Ureter (tissue), 1 donor: ENCODE data around the gene DOCK4. TPM values are rescaled to one million over a fixed set of nuclear protein-coding genes. Genes with fewer than 3 reads are reported as not detected.

Experiments
- DNase-seq: peaks from one replicate; pipeline ENCODE4 v3.0.0-alpha.2; 2020; ENCODE audit warnings: low spot score
- total RNA-seq: library from RNA; stranded (reverse); gene quantifications from one replicate; pipeline ENCODE4 v1.2.4, GENCODE V29; 2023
- donor health status: DM: yes; HTN: yes; CAD: no.

DOCK4 gene
- total RNA-seq, 1 donor from 2014 or later = 37.9 TPM

DNA sequence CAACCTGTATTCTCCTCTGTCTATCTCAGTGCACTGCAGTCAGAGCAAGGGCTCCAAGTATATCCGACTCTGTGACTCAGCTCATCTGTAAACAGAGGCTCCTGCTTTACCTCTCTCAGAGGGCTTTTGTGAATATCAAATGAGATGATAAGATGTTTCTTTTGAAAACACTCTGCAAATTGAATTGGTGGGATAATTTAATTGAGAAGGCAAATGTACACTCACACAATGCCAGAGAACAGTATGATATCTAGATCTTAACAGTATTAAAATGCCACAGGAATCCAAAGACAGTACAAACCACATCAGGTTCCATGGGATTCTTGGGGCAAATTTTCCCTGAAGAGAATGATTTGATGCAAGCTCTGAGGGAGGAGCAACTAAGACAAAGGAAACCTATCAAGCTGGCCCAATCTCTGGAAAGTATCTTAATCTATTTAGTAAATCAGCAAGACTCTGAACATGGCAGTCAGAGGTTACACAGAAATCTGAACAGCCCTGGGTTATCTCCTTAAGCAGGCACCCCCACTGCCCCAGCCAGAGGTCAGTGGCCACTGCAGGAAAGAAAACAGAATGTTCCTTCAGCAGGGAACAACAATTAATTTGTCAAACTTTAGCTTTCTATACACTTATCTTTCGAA lies 45.9 kb downstream of the DOCK4 start:
- no peak for DNase-seq

DNA sequence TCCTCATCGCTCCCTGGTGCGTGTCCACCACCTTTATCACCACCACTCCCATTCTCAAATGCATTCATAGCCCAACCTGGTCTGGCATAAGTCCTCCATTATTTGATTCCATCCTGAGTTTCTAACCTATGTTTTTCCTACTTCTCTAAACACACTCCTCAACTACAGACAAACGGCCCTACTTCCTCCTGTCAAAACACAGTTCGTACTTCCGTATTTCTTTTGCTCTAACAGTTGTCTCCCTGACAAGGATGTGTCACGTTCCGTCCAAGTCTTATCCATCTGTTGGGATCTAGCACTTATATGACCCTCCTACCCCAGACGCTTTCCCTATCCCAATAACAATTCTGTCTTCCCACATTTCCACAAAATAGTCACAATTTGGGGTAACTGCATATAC lies 46.8 kb downstream of the DOCK4 start:
- DNase-seq = no peak

DNA sequence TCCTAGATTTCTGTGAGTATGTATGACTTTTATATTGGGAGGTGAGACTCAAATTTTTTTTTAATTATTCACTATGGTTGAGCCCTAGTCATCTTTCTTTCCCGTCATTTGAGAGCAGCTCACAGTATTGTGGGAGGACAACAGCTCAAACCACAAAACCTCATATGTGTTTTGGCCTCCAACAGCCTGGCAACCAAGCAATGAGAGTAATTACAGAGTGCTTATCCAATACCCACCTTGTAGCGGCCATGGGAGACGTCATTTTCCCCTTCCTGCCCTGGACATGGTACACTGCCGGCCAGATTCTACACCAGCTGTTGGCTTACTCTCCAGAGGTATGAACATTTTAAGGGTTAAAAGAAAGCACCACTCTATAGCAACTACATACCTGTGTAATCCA lies 49.1 kb downstream of the DOCK4 start:
- DNase-seq = no peak

DNA sequence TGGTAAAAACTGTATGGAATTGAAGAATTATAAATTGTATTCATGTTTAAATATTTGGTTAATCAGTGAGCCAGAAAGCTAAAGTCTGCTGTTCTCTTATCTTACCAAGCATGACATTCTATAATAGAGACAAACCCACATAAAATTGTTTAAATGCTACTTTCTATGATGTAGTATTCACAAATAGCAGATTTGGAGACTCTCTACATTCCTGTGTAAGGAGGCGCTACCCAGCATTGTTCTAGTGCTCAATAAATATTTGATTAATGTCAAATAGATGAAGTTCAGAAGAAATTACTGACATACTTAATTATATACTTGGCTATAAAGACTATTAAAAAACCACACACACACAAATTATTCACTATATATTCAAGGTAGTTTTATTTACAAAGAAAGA lies 49.8 kb downstream of the DOCK4 start:
- DNase-seq = no peak

DNA sequence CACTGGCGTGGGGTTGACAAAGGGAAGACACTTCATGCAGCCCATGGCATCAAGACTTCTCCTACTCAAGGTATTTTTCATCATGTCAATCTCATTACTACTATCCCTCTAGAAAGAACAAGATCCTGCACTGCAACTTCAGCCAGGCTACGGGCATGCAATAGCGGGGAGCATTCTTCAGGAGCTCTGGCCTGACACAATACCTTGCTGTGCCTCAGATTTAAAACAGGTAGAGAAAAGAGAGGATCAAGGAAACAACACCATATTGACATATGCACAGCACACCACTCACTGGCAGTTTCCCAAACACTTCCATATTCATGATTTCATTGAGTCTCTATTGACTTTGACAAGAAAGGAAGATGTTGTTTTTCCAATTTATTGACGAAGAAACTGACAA lies 51.5 kb downstream of the DOCK4 start:
- no peak for DNase-seq

DNA sequence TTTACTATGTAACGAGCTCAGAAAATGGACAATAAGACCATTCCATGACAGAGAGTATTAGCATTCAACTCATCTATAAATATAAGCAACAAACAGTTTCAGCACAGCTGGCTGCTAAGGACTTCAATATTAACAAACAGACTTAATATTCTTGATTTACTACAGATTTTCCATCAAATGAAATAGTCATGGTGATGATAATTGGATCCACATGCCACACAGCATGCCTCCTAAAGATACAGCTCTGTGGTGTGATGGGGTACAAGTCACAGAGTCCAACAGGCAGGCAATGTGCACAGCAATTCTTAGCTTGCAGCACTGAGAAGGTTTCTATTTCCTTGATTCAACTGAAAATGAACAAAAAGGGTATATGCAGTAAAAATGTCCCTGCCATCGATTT lies 54.0 kb downstream of the DOCK4 start:
- no peak for DNase-seq

DNA sequence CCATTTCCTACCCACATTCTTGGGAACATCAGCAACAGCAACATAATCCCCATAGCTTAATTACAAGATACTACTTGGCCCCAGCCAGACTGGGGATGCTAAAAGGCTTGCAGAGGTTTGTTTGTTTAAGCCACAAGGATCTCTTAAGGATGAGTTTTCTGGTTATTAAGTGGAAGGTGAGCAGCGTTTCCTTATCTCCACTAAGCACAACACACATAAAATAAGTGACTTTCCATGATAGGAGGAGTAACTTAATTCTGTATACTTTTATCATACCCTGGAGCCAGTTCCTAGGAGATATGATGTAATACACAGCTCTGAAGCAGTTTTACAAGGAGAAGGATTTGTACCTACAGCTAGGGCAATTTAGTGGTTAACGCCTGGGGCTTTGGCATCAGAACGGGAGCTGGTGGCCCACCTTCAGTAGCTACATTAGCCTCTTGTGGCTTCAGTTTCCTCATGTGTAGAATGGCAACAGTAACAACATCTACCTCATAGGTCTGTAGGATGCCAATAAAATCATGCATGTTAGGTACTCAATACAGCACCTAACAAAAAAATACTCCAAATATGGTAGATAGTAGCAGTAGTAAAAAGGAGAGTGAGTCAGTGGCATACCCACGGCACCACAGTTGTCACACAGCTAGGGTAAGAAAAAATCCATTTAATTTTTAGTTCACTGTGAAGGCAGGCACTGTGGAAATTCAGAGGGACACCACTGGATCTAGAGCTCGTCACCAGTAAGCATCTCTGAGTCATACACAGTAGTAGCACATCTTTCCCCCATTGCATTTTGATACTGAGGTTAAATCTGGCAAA lies 55.2 kb downstream of the DOCK4 start:
- DNase-seq = no peak

DNA sequence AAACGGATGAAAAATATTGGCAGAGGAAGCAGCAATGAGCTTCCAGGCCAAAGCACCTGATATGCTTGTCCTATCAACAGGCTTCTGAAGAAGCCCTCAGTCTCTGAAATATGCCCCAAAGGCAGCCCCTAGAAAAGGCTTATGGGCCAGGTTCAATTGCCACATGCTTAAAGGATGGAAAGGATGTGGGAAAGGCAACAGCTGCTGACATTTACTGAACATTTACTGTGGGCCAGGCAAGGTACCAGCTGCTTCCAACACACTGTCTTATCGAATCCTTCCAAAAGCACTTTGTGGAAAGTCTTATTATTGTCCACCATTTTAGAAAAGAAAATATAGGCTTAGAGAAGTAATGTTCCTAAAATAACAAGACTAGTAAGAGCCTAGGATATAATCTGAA lies 56.5 kb downstream of the DOCK4 start:
- no peak for DNase-seq

DNA sequence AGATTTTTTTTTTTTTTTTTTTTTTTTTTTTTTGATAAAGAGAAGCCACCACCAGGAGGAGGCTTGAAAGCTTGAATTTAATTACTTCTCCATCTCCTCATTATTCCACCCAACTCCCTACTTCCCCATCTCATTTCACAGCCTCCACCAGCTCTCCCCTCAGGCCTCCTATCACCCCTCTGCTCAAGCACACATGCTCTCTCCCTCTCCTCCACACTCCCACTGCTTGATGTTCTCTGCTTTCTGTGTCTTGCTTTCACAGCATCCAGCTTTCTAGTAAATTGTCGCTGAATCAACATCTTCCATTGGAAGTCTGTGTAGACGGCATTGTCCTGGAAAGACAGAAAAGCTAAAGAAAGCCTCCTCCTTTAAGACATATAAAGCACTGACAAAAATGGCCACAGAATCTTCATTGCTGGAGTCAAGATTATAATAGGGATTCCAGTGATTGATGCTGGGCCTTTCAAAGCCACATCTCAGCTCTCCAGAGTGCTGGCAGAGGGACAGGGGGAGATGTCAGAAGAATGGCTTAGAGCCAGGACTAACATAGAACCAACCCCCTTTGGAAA lies 58.3 kb downstream of the DOCK4 start:
- DNase-seq = no peak

DNA sequence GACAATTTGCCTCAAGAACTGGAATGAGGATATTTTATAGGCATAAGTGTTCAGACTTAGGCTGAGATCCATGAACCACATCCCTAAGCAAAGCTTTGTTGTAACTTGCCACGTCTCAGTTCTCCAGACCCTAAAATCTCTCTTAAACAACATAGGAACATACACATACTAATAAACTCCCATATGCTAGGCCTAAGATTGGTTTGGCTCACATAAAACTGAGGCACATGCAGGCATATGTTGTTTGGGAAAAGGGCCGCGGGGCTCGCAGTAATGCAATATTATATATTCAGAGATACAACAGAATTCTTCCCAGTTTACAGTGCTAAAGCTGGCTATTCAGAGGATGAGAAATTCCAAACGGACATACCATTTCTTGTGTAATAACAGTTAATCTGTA lies 61.0 kb downstream of the DOCK4 start:
- no peak for DNase-seq

DNA sequence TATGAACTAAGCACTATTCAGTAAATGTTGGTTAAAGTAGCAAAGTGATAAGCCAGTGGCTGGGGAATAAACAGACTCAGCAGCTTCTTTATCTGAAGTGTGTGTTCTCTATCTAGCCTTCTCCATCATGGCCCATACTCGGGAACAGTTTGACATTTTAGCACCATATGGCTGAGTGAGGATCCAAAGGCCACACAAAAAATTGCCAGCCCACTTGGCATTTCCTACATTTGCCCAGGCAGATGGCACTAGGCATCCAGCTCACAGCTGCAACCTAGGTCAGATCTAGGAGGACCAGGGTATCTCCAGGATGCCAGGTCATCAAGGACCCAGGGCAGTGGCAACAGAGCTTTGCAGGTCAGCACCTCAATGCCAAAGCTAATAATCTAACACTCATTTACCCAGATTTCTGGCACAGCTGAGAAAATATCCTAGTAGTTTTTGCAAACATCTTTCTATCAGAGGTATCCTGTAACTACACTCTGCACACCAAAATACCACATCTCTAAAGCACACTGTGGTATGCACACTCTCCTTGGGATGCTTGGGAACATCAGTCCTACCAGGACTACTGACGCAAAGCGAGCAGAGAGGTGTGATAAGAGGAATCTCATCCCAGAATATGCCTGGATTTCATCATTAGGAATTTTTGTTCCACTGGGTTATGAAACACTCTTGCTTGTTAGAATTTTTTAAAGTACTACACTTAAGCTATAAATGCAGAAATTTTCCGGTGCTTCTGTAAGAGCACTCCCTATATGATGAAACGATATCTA lies 61.7 kb downstream of the DOCK4 start:
- DNase-seq = no peak

DNA sequence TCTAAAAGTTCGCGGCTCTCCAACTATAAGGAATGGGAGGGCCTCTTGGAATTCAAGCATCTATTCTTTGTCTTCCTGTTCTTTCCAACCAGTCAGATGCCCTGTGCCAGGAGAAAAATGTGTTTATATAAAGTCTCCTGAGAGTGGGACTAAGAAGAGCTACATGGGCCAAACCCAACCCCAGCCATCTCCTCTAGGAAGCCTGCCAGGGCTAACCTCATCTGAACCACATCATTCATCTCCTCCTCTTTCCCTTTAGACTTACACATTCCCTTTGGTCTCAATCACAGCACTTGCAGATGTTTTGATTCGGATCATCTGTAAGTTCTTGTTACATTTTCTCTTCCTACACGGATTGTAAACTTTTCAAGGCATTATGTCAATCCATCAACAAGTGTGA lies 62.6 kb downstream of the DOCK4 start:
- DNase-seq = no peak

DNA sequence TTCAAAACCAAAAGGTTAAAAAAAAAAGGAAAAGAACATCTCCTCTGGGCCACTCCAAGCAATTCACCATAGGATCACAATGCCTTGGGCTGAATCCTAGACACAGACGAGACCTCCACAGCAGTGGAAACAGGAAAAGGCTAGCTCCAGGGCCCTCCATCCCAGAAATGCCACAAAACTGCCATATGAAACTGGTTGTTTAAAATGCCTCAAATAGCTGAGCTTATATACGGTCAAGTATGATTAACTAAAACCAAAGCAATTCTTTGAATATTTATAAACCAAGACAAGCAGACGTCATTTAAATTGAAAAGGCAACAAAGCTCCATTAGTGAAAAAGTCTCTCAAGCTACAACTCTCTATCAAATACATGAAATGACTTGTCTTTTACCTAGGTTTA lies 63.1 kb downstream of the DOCK4 start:
- no peak for DNase-seq

DNA sequence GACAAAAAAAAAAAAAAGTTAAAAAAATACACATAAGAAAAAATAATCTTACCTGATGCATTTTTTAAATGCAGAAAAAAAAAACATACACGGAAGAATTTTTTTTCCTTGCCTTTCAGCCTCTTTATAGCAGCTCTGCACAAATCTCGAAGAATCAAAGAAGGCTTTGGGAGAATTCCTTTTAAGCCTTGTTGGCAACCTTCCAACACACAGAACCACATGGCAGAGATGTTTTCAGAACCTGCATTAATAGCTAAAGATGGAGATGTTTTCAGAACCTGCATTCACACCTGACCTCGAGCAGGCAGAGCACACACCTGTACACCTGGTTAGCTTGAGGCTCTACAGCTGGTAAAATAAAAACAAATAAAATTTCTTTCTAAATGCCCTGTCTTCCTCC lies 65.6 kb downstream of the DOCK4 start:
- no peak for DNase-seq

DNA sequence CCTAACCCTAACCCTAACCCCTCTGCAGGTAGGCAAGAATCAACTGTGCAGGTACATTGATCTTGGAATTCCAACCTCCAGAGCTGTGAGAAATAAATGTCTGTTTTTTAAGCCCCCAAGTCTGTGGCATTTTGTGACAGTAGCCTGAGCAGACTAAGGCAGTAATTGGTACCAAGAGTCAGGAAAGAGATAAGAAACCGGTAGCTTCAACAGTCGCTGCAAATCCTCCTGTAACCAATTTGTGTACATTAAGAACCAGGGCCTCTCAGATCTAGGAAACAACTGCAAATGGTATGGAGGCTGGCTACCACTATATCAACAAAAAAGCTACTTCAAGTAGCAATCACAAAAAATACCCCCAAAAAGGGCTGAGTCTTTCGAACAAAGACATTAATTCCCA lies 67.3 kb downstream of the DOCK4 start:
- DNase-seq = no peak

DNA sequence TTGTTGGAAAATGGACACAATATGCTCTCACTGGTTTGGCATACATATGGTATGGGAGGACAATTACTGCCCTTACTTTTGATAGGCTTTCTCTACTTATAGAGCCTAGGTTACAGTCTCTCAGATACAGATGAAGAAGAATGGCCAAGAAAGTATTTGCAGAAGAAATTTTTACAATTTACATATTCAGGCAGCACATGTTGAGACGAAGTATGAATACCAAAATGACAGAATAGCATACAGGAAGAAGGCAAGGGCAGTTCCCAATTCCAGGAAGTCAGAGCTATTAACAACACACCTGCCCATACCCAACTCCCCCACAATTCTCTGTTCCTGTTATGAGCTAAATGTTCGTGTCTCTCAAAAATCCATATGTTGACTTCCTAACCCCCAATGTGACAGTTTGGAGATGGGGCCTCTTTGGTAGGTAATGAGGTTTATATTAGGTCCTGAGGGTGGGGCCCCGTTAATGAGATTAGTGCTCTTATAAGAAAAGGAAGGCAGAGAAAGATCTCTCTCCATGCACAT lies 67.8 kb downstream of the DOCK4 start:
- DNase-seq = no peak

DNA sequence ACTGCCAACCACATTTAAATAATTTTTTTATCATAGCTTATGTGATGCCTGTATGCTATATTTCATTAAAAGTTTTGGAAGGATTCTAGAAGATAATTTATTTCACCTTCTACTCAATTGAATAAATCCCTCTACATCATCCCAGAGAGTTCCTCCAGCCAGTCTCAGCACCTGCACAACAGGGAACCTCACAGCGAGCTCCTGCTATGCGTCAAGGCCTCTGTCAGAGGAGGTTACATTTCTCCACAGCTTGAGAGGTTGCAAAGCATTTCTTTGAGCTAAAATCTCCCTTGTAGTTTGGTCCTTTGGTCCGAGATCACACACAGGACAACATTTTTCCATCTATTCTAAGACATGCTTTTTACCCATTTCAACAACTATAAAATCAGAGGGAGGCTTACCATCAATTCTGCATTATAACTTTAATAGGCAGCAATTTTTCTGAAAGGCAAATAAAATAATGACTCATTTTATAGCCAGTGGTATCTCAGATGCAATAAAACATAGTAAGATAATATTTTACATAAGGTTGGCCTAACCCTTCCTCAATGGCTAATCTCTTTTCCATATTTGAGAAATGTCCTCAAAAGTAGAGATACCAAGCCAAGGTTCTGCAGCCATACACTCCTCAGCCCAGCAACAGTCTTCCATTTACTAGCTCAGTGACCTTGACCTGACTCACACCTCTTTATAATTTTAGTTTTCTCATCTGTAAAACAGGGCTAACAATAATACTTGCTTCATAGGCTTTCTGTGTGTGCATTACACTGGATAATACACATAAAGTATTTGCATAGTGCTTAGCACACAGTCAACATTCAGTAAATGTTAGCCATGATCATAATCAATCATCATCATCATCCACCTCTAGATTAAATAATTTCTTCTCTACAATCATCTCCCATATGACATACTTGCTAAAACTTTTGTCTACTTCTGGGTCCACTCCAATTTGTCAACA lies 68.8 kb downstream of the DOCK4 start:
- DNase-seq = no peak

DNA sequence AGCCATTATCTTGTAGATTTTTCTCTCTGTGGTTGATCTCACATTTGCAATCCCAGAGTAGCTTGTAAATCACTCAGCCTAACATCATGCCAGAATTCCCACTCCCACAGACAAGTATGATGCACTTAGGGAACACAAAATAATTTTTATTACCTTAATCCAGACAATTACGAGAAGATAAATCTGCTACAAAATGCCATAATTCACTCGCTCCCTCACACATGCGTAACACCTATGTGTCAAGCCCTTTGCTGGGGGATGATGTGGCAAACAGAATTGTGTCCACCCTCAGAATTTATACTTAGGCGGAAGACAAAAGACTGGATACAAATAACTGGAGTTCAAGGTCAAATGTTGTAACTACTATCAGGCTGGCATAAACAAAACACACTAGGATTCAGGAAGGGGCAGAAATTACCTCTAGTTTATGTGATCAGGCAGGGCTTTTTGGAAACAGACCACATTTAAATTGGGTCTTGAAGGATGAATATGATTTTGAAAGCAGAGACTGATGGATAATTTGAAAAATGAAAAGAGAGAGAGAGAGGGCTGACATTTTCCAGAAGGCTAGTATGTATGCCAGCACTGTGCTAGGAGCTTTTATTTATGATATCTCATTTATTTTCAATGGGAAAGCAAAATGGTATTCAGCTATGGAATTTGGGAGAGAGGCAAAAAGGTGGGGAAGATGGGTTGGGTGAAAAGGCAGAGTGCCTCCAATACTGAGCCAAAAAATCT lies 69.8 kb downstream of the DOCK4 start:
- no peak for DNase-seq

DNA sequence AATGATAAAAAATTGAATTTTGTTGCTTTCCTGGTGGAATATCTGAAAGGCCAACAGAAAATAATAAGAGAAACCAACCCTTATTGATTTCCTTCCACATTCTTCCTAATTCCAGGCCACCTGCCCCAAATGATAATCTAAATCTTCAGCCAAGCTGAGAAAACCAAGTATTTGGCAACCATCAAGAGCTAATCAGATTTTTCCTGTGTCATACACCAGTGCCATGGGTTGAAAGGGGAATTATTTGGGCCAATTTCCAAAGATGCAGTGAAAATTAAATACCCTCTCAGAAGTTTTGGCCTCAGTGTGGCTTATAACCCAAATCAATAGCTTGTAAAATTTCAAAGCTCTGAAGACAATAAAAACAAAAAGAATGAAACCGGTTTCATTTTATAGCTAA lies 70.4 kb downstream of the DOCK4 start:
- no peak for DNase-seq

DNA sequence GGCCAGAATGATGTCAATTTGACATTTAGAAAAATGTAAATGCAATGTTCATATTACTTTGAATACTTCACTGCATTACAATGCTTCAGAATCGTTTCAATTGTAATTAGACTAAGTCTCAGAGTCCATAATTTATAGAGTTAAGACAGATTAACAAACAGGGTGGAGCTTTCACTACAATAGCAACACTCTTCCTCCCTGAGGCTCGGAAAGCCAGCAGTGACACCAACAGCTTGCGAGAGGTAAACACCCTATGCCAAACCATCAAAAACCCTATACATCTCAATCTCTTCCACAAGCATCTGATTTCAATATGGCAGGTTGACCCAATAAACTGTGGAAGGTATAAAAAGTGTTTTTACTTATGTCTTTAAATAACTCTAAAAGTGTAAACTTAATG lies 72.2 kb downstream of the DOCK4 start:
- no peak for DNase-seq
